LoVo (cell line): ENCODE results near the gene EDN1.

Experiments used
- DNase-seq: peaks from one replicate; pipeline ENCODE4 v3.0.0-alpha.2; 2016; ENCODE audit warnings: low spot score

Gene EDN1

GRCh38 chr6:12270551-12271230, 19.5 kb upstream of the EDN1 start:
- no peak for DNase-seq

DNA sequence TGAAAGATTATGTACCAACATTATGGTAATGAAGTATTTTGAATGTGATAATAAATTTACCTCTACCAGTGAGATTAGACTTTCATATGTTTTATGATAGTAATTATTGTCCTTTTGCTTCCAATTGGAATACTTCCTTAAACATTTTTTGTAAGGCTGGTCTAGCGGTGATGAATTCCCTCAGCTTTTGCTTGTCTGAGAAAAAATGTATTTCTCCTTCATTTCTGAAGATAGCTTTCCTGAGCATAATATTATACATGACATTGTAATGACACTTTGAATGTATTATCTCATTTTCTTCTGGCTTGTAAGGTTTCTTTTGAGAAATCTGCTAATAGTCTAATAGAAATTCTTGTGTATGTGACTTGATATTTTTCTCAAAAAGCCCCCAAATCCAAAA, 18.6 kb upstream of the EDN1 start:
- DNase-seq: no peak

GRCh38 chr6:12271997-12272396, 18.2 kb upstream of the EDN1 start:
- no peak for DNase-seq

GRCh38 chr6:12275107-12275506, 15.1 kb upstream of the EDN1 start:
- no peak for DNase-seq

GRCh38 chr6:12276930-12277315, 13.2 kb upstream of the EDN1 start:
- DNase-seq: no peak

DNA sequence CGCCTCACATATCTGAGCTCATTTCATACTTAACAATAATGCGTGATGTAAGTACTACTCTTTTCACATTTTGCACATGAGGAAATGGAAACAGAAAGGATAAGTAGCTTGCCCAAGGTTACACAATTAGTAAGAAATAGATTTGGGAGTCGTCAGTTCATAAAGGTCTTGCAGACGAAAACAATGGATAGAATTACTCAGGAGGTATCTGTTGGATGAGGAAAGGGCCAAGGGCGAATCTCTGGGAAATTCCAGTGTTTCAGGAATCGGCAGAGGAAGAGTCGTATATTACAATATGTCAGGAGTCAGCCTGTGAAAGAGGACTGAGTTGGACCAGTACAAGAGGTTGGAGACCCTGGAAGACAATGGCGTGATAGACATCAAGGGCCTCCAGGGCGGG, 12.8 kb upstream of the EDN1 start:
- DNase-seq: no peak

- DNase-seq: no peak
Measured at GRCh38 chr6:12278915-12279314, 11.2 kb upstream of the EDN1 start.

- no peak for DNase-seq
Measured at GRCh38 chr6:12279322-12280091, 10.7 kb upstream of the EDN1 start.

GRCh38 chr6:12280458-12280857, 9.7 kb upstream of the EDN1 start:
- no peak for DNase-seq

DNA sequence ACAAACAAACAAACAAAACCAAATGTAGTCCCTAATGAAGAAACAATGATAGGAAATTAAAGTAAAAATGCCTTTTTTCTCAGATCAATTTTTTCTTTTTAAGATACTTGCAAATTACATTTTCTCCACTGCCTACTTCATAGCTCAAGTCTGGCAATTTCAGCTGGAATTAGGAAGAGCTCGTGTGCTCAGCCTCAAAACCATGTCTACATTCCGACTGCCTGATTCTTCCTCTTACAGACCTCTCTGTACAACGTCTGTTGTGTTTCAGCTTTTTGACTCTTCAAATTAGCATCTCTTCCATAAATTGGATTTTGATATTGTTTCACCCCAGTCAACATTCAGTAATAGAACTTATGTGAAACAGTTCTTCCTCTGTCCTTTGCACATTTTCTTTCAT, 9.3 kb upstream of the EDN1 start:
- DNase-seq: no peak

DNA sequence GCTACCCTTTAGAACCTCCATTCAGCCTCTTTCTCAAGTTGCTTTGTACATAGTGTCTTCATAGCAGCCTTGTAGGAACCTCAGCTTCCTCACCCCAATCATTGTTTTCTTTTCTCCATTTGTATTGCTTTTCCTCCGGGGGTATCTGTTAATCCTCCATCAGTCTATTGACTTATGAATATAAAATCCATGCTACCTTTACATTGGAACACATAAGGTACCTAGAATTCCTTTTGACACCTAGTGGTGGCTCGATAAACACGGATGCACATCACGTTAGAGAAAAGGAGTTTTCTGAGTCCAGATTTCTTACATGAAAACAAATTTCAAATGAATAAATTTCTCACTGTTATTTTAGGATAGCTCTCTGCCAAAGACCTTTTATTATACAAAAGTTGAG, 6.3 kb upstream of the EDN1 start:
- no peak for DNase-seq

- DNase-seq: peak; percentile 62
Measured at GRCh38 chr6:12286373-12287110, 3.6 kb upstream of the EDN1 start.

- DNase-seq: peak; percentile 44
Measured at GRCh38 chr6:12288211-12288618, 1.9 kb upstream of the EDN1 start.

DNA sequence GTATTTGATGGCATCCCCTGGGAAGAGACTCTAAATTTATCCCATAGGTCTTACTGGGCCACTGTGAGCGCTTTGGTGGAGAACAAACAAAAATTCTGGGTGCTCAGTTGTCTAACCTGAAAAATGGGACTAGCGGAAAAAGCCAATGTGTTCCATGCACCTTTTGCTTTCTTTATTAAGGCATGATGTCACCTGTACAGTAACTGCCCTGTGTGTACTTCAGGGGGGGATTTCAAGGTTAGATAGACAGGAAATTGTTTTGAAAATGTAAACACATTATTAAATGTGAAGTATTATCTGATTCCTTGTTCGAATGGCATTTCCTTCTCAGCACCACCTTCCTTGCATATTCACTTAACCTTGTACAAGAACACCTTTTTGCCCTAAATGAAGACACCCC, 1.2 kb upstream of the EDN1 start:
- DNase-seq: no peak

DNA sequence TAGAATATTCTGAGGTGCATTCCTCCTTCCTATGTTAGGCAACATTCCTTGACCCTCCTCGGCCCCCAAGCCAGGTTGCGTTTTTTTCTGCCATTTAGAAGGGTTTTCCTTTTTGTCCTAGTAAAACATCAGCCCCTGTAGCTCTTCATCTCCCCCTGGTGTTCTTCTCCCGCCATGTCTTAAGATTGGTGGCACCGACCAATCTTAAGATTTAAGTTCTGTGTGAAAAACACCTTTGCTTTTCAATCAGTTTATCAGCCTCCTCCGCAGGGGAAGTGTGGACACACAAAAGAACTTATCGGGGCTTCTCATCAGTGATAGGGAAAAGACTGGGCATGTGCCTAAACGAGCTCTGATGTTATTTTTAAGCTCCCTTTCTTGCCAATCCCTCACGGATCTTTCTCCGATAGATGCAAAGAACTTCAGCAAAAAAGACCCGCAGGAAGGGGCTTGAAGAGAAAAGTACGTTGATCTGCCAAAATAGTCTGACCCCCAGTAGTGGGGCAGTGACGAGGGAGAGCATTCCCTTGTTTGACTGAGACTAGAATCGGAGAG, 719 bp upstream of the EDN1 start:
- peak; percentile 76 for DNase-seq

- DNase-seq: no peak
Measured at GRCh38 chr6:12291071-12291838, 1.1 kb downstream of the EDN1 start.

DNA sequence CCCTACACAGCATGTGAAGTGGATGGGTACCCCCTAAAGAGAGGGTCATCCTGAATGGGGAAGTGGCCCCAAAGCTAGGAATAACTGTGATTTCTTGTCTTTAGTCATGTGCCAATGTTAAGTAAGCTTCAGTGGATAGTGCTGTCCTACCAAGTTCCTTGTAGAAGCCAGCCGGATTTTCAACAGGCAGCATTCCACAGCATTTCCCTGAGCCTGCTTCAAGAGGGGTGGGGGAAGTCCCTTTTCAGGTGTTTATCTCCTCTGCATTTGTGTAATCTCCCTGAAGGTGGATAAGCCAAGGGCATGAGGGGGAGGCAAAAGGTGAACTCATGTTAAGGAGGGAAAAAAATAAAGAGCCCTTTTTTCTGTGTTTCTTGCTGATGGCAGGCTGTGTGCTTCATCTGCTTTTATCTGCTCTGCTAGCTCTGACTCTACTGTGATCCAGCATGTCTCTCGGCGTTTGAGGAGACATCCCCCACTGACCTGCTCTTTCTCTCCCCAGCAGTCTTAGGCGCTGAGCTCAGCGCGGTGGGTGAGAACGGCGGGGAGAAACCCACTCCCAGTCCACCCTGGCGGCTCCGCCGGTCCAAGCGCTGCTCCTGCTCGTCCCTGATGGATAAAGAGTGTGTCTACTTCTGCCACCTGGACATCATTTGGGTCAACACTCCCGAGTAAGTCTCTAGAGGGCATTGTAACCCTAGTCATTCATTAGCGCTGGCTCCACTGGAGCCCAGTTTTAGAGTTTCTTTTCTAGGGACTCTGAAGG, 1.9 kb downstream of the EDN1 start:
- DNase-seq: no peak

DNA sequence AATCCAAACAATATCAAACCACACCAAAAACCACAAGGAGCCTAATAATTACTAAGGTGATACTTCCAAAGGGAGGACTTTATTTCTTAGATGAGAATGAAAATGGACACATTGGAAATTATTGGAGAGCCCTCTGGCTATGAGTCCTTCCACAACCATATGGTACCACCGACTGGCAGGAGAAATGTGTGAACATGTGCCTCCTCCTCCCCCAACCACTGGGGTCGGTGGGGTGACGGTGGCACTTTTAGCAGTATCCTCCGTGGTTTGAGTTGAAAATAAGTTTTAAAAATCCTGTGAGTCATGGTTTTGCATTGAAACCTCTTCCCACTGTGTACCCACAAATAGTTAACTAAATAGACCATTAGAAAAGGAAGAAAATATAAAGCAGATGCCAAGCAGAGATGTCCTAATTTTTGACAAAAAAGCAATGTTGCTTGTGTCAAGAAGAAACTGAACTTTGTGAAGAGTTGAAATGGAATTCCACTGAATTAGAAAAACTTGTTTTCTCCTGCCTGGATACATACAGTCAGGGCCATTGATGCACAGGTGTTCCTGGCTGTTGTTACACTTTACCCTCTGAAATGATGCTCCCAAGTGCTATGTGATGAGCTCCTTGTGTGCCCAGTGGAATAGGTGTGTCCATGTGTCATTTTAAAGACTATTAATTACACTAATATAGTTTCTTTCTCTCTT, 3.2 kb downstream of the EDN1 start:
- DNase-seq: no peak

DNA sequence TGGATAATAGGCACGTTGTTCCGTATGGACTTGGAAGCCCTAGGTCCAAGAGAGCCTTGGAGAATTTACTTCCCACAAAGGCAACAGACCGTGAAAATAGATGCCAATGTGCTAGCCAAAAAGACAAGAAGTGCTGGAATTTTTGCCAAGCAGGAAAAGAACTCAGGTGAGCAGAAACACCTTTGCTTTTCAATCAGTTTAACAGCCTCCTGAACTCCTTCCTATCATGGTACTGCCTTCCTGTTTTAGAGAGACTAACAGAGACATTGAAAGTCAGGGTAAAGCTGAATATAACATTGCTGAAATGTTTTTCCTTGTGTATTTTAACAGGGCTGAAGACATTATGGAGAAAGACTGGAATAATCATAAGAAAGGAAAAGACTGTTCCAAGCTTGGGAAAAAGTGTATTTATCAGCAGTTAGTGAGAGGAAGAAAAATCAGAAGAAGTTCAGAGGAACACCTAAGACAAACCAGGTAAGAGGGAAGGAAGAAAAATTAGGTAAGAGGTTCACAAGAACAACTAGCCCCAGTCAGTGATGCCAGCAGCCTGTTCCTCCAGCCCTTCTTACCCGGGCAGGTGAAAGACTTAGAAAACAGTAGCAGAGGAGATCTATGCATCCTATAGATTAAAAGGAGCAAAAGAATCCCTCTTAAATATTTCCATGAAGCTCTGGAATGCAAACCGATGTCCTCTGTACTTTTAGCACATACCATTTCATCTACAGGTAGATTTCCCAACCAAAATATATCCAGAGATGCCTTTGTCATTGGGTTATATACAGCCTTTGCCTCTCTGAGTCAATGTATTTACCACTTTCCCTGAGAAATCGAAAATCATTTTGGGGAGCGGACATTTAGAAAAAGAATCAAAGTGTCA, 4.0 kb downstream of the EDN1 start:
- no peak for DNase-seq
